ENCODE data around the gene KREMEN2. TPM values are rescaled to one million over a fixed set of nuclear protein-coding genes. Genes with fewer than 3 reads are reported as not detected.

The KREMEN2 gene
- polyA plus RNA-seq, 2 of the 4 experiments (the other 2 are of a cell fraction): 0.35 to 1.5 TPM

DNA sequence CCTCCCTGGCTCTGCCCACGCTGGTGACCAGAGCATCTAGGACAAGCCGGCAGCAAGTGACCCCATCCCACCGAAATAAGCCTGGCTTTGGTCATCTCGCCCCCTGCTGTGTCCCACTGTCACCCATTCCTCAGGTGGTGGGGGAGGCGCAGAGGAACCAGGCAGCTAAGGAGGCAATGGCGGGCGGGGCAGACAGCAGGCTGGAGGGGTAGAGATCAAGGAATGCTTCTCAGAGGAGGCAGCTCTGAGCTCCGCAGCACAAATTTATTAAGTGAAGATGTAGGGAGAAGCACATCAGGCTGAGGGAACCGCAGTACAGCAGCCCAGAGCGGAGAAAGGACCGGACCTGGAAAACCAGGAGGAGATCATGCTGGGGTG, 7.5 kb upstream of the KREMEN2 start:
- ATAC-seq: no peak
- CTCF ChIA-PET: interaction anchor here (0.8 to 1.4 kb wide), 7 partner anchors 10 to 42 kb away, joined by 3 to 8 read pairs (median 3); partner anchors contain the start of gene PAQR4

DNA sequence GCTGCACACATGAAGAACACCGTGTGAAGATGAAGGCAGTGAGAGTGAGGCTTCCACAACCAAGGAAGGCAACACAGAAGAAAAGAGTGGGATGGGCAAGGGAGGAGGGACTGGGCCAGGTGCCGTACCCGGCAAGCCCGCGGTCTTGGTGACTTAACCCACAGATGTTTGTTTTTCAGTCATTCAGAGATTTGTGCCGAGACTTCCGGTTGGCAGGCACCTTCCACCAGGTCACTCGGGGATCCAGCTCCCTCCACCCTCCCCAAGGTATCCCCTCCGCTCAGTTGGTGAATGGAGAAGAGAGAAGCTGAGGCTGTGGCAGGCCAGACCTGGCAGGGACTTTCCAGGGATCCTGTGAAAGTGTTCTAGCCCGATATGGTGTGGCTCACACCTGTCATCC, 4.9 kb upstream of the KREMEN2 start:
- H3K27ac ChIP-seq: no peak overlapping the region
- ATAC-seq: no peak
- peaks cover 20% of the 10 kb centered on the region for H3K4me1 ChIP-seq
- H3K4me3 ChIP-seq: no peak overlapping the region
- no peak overlapping the region for H3K4me2 ChIP-seq
- ChIA-PET CTCF (interaction anchor here (0.6 to 8.1 kb wide), 10 partner anchors 10 to 228 kb away, joined by 3 to 97 read pairs (median 4); partner anchors contain the start of genes PAQR4 and PKMYT1), POLR2A (no interaction called here)
- TF ChIP-seq MAZ (IDR thresholded peaks at IDR 0.05; ENCODE audit: borderline replicate concordance, low read depth, low read length) (no peak), EP300 (IDR thresholded peaks at IDR 0.05) (no peak), ZC3H11A (IDR thresholded peaks at IDR 0.05) (no peak), CBX2 (IDR thresholded peaks at IDR 0.05; ENCODE audit: borderline replicate concordance, low read depth) (no peak), KDM5A (IDR thresholded peaks at IDR 0.05) (no peak), HOXA7 (CRISPR knock-in tag; IDR thresholded peaks at IDR 0.05) (no peak), TFCP2L1 (CRISPR knock-in tag; IDR thresholded peaks at IDR 0.05) (no peak), NFE2L2 (conservative IDR thresholded peaks at IDR 0.05; ENCODE audit: low read length) (no peak), EHF (CRISPR knock-in tag; IDR thresholded peaks at IDR 0.05) (no peak)
- TF ChIP-seq, protein P1, sequence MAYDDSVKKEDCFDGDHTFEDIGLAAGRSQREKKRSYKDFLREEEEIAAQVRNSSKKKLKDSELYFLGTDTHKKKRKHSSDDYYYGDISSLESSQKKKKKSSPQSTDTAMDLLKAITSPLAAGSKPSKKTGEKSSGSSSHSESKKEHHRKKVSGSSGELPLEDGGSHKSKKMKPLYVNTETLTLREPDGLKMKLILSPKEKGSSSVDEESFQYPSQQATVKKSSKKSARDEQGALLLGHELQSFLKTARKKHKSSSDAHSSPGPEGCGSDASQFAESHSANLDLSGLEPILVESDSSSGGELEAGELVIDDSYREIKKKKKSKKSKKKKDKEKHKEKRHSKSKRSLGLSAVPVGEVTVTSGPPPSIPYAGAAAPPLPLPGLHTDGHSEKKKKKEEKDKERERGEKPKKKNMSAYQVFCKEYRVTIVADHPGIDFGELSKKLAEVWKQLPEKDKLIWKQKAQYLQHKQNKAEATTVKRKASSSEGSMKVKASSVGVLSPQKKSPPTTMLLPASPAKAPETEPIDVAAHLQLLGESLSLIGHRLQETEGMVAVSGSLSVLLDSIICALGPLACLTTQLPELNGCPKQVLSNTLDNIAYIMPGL (CRISPR knock-in tag; IDR thresholded peaks at IDR 0.05; ENCODE audit: borderline replicate concordance): no peak
- TF ChIP-seq, protein P2, sequence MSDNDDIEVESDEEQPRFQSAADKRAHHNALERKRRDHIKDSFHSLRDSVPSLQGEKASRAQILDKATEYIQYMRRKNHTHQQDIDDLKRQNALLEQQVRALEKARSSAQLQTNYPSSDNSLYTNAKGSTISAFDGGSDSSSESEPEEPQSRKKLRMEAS (IDR thresholded peaks at IDR 0.05): no peak
- 31% methylated on average over 10 of the region's 10 CpGs for WGBS (ENCODE audit: missing lambda C conversion rate)
- FAIRE-seq: no peak
- no peak for DNase-seq (ENCODE audit: low read depth in 1 of 2, low spot score in 1 of 2)
- no peaks in the 10 kb centered on the region for H3K9me3 ChIP-seq

More for the DNA sequence above, 7.5 kb upstream of the KREMEN2 start:
- H3K9me3 ChIP-seq: no peaks in the 10 kb centered on the region
- 73% methylated on average over 11 of the region's 11 CpGs for WGBS (ENCODE audit: missing lambda C conversion rate)
- DNase-seq (ENCODE audit: low read depth in 1 of 2, low spot score in 1 of 2) (no peak), FAIRE-seq (no peak)
- TF ChIP-seq FOSL2 (IDR thresholded peaks at IDR 0.05) (no peak), FOSL2 (CRISPR knock-in tag; IDR thresholded peaks at IDR 0.05) (no peak), HEYL (CRISPR knock-in tag; IDR thresholded peaks at IDR 0.05) (no peak), CBX8 (IDR thresholded peaks at IDR 0.05) (no peak)
- POLR2A ChIA-PET: no interaction called here
- H3K4me2 ChIP-seq: no peak overlapping the region
- peaks cover 11% of the 10 kb centered on the region for H3K4me1 ChIP-seq
- H3K27ac ChIP-seq: no peak overlapping the region
- no peak overlapping the region for H3K4me3 ChIP-seq

DNA sequence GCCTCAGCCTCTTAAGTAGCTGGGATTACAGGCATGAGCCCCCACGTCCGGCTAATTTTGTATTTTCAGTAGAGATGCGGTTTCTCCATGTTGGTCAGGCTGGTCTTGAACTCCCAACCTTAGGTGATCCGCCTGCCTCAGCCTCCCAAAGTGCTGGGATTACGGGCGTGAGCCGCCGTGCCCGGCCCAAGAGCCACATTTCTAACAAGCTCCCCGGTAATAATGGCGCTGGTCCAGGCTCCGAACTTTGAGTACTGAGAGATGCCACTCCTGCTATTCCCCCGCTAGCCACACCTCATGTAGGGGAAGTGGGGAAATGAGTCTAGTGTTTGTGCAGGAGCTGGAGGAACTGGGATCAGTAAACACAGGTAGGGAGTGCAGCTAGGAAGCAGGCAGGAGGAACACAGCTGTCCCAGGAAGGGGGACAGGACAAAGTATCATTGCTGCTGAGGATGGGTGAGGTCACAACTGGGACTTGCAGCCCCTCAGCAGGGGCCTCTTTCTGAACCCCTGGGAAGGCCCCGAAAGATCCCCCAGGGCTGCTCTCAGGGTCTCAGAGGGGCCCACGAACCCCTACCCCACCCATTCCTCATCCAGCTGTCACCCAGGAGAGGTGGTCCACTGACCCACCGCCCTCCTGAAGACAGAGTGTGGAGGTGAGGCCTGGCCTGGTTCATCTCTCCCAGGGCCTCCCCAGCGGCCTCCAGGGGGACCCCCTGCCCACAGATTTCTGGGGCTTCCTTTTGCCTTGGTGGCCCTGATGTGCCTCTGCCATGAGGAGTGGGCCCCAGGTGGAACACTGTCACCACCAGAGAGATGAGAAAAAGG, 3.7 kb upstream of the KREMEN2 start:
- H3K9me3 ChIP-seq: no peaks in the 10 kb centered on the region
- peaks cover 20% of the 10 kb centered on the region for H3K4me1 ChIP-seq
- POLR2A ChIA-PET: no interaction called here
- no peak for DNase-seq (ENCODE audit: low read depth in 1 of 2, low spot score in 1 of 2)
- CTCF ChIA-PET: interaction anchor here (0.9 to 8.1 kb wide), 13 partner anchors 9 to 89 kb away, joined by 3 to 97 read pairs (median 4); partner anchors contain the start of genes PAQR4, PKMYT1 and TNFRSF12A
- H3K4me2 ChIP-seq: no peak overlapping the region
- no peak overlapping the region for H3K27ac ChIP-seq
- 90% methylated on average over 16 of the region's 17 CpGs for WGBS (ENCODE audit: missing lambda C conversion rate)
- no peak overlapping the region for H3K4me3 ChIP-seq
- no peak for FAIRE-seq
- no peak for ATAC-seq
- TF ChIP-seq CBX2 (IDR thresholded peaks at IDR 0.05; ENCODE audit: borderline replicate concordance, low read depth) (no peak), ZSCAN20 (CRISPR knock-in tag; IDR thresholded peaks at IDR 0.05) (no peak), RNF2 (IDR thresholded peaks at IDR 0.05; ENCODE audit: borderline replicate concordance, low read depth) (no peak), NPAS2 (CRISPR knock-in tag; IDR thresholded peaks at IDR 0.05; ENCODE audit: borderline replicate concordance) (no peak), ZNF302 (CRISPR knock-in tag; IDR thresholded peaks at IDR 0.05) (no peak), EP300 (IDR thresholded peaks at IDR 0.05) (no peak), RFX5 (IDR thresholded peaks at IDR 0.05) (no peak), HDAC2 (IDR thresholded peaks at IDR 0.05) (no peak), MAZ (IDR thresholded peaks at IDR 0.05; ENCODE audit: borderline replicate concordance, low read depth, low read length) (no peak)
- TF ChIP-seq, protein P3, sequence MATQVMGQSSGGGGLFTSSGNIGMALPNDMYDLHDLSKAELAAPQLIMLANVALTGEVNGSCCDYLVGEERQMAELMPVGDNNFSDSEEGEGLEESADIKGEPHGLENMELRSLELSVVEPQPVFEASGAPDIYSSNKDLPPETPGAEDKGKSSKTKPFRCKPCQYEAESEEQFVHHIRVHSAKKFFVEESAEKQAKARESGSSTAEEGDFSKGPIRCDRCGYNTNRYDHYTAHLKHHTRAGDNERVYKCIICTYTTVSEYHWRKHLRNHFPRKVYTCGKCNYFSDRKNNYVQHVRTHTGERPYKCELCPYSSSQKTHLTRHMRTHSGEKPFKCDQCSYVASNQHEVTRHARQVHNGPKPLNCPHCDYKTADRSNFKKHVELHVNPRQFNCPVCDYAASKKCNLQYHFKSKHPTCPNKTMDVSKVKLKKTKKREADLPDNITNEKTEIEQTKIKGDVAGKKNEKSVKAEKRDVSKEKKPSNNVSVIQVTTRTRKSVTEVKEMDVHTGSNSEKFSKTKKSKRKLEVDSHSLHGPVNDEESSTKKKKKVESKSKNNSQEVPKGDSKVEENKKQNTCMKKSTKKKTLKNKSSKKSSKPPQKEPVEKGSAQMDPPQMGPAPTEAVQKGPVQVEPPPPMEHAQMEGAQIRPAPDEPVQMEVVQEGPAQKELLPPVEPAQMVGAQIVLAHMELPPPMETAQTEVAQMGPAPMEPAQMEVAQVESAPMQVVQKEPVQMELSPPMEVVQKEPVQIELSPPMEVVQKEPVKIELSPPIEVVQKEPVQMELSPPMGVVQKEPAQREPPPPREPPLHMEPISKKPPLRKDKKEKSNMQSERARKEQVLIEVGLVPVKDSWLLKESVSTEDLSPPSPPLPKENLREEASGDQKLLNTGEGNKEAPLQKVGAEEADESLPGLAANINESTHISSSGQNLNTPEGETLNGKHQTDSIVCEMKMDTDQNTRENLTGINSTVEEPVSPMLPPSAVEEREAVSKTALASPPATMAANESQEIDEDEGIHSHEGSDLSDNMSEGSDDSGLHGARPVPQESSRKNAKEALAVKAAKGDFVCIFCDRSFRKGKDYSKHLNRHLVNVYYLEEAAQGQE (IDR thresholded peaks at IDR 0.05): no peak
- TF ChIP-seq, protein P1 (CRISPR knock-in tag; IDR thresholded peaks at IDR 0.05; ENCODE audit: borderline replicate concordance): no peak
- TF ChIP-seq, protein P4, sequence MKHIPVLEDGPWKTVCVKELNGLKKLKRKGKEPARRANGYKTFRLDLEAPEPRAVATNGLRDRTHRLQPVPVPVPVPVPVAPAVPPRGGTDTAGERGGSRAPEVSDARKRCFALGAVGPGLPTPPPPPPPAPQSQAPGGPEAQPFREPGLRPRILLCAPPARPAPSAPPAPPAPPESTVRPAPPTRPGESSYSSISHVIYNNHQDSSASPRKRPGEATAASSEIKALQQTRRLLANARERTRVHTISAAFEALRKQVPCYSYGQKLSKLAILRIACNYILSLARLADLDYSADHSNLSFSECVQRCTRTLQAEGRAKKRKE (CRISPR knock-in tag; IDR thresholded peaks at IDR 0.05; ENCODE audit: low read depth): no peak
